ENCODE results near the gene PCDHA13.
"Not testable (repeated sequence)": the region's sequence is repeated elsewhere in the genome, so short reads cannot be mapped to it uniquely, and the experiment has no call there.

The PCDHA13 gene

GRCh38 chr5:140868721-140869554, 13.0 kb upstream of the PCDHA13 start, which contains the start of gene PCDHA11:
PCDHA11 (plus strand) TSS chr5:140868957; CDS start chr5:140869104, 147 bp downstream.
- H3K9me3 ChIP-seq (ENCODE audit: control insufficient read depth, low read length) = peaks cover 3% of the 10 kb centered on the region
- H2AFZ ChIP-seq = no peak within 1 kb of the TSS
- TF ChIP-seq CTCF (IDR thresholded peaks at IDR 0.05) = peak; percentile 24
- H3K79me2 ChIP-seq = no peaks in the 10 kb centered on the region
- no peak within 1 kb of the TSS for H3K4me2 ChIP-seq (ENCODE audit: low read length)
- H3K4me3 ChIP-seq (ENCODE audit: low read depth, low read length) = peak within 1 kb of the TSS; percentile 3
- no peak within 1 kb of the TSS for H3K9ac ChIP-seq
- peak within 1 kb of the TSS; percentile 4 for H3K27ac ChIP-seq
- no peaks in the 10 kb centered on the region for H3K27me3 ChIP-seq (ENCODE audit: control insufficient read depth, insufficient read depth, low read length)
- H3K4me1 ChIP-seq = no peaks in the 10 kb centered on the region
- no peaks in the 10 kb centered on the region for H3K36me3 ChIP-seq (ENCODE audit: control insufficient read depth, insufficient read depth, low read length)

- Histone ChIP-seq H3K36me3 (ENCODE audit: control insufficient read depth, insufficient read depth, low read length) (no peaks in the 10 kb centered on the region), H3K27ac (peak overlapping the region; percentile 4), H3K4me1 (no peaks in the 10 kb centered on the region), H3K9ac (no peak overlapping the region), H3K4me3 (ENCODE audit: low read depth, low read length) (no peak overlapping the region), H3K79me2 (no peaks in the 10 kb centered on the region), H2AFZ (no peak overlapping the region), H3K4me2 (ENCODE audit: low read length) (no peak overlapping the region), H3K27me3 (ENCODE audit: control insufficient read depth, insufficient read depth, low read length) (no peaks in the 10 kb centered on the region), H3K9me3 (ENCODE audit: control insufficient read depth, low read length) (peaks cover 3% of the 10 kb centered on the region)
- TF ChIP-seq CTCF (IDR thresholded peaks at IDR 0.05) = no peak
These were observed 12.4 kb upstream of the PCDHA13 start for GRCh38 chr5:140869555-140869886.

GRCh38 chr5:140870221-140871201, 11.4 kb upstream of the PCDHA13 start:
- Histone ChIP-seq H3K4me3 (ENCODE audit: low read depth, low read length) (no peak overlapping the region), H2AFZ (no peak overlapping the region), H3K27me3 (ENCODE audit: control insufficient read depth, insufficient read depth, low read length) (no peaks in the 10 kb centered on the region), H3K36me3 (ENCODE audit: control insufficient read depth, insufficient read depth, low read length) (no peaks in the 10 kb centered on the region), H3K27ac (no peak overlapping the region), H3K79me2 (no peaks in the 10 kb centered on the region), H3K4me1 (no peaks in the 10 kb centered on the region), H3K9ac (no peak overlapping the region), H3K4me2 (ENCODE audit: low read length) (no peak overlapping the region), H3K9me3 (ENCODE audit: control insufficient read depth, low read length) (peaks cover 3% of the 10 kb centered on the region)
- TF ChIP-seq CTCF (IDR thresholded peaks at IDR 0.05) = no peak

GRCh38 chr5:140875085-140876065, 6.5 kb upstream of the PCDHA13 start, which contains the start of gene PCDHA12:
PCDHA12 (plus strand) TSS chr5:140875308; CDS start chr5:140875473, 165 bp downstream.
- no peaks in the 10 kb centered on the region for H3K27me3 ChIP-seq (ENCODE audit: control insufficient read depth, insufficient read depth, low read length)
- H3K4me2 ChIP-seq (ENCODE audit: low read length) = no peak within 1 kb of the TSS
- H3K9ac ChIP-seq = no peak within 1 kb of the TSS
- H3K9me3 ChIP-seq (ENCODE audit: control insufficient read depth, low read length) = no peaks in the 10 kb centered on the region
- peak within 1 kb of the TSS; percentile 65 for H2AFZ ChIP-seq
- no peaks in the 10 kb centered on the region for H3K79me2 ChIP-seq
- H3K27ac ChIP-seq = peak within 1 kb of the TSS; percentile 62
- peak; percentile 31 for TF ChIP-seq CTCF (IDR thresholded peaks at IDR 0.05)
- no peak within 1 kb of the TSS for H3K4me3 ChIP-seq (ENCODE audit: low read depth, low read length)
- no peaks in the 10 kb centered on the region for H3K4me1 ChIP-seq
- H3K36me3 ChIP-seq (ENCODE audit: control insufficient read depth, insufficient read depth, low read length) = no peaks in the 10 kb centered on the region

- H3K9ac ChIP-seq; H3K27ac ChIP-seq; H2AFZ ChIP-seq; H3K27me3 ChIP-seq (ENCODE audit: control insufficient read depth, insufficient read depth, low read length); H3K4me2 ChIP-seq (ENCODE audit: low read length); H3K4me3 ChIP-seq (ENCODE audit: low read depth, low read length); H3K79me2 ChIP-seq; H3K4me1 ChIP-seq; H3K9me3 ChIP-seq (ENCODE audit: control insufficient read depth, low read length); H3K36me3 ChIP-seq (ENCODE audit: control insufficient read depth, insufficient read depth, low read length): not testable (repeated sequence)
These were observed 5.2 kb upstream of the PCDHA13 start for GRCh38 chr5:140876541-140877261.

Measured in parathyroid adenoma (tissue), 2 donors.